KMS-11 (cell line): ENCODE measurements around the gene TRIAP1.

Source experiments
- H2AFZ ChIP-seq: fragments of 200-600 bp; sonication (generic); 2 replicates; pipeline ENCODE4 v1.6.1; 2016; ENCODE audit warnings: antibody characterized with exemption, mixed run types, low read depth
- H3K27ac ChIP-seq: fragments of 200-600 bp; sonication (generic); 2 replicates; pipeline ENCODE4 v1.6.1; 2016; ENCODE audit warnings: mild to moderate bottlenecking, mixed run types
- H3K27me3 ChIP-seq: fragments of 200-600 bp; sonication (generic); 2 replicates; pipeline ENCODE4 v1.6.1; 2017; ENCODE audit warnings: mild to moderate bottlenecking, low read depth, mixed run types, moderate library complexity; ENCODE audit not compliant: insufficient read depth
- H3K36me3 ChIP-seq: fragments of 200-600 bp; sonication (generic); 2 replicates; pipeline ENCODE4 v1.6.1; 2017; ENCODE audit warnings: mild to moderate bottlenecking, mixed run types; ENCODE audit not compliant: insufficient read depth
- H3K4me1 ChIP-seq: fragments of 200-600 bp; sonication (generic); 2 replicates; pipeline ENCODE4 v1.6.1; 2016; ENCODE audit warnings: mild to moderate bottlenecking, low read depth, mixed run types; ENCODE audit not compliant: poor library complexity, severe bottlenecking
- H3K4me2 ChIP-seq: fragments of 200-600 bp; sonication (generic); 2 replicates; pipeline ENCODE4 v1.7.0; 2016; ENCODE audit warnings: mild to moderate bottlenecking, mixed run types
- H3K4me3 ChIP-seq: fragments of 200-600 bp; sonication (generic); IDR thresholded peaks from 2 replicates; pipeline ENCODE4 v1.6.1; 2017; ENCODE audit warnings: low read depth, low read length, mixed read lengths; ENCODE audit not compliant: insufficient read depth
- H3K79me2 ChIP-seq: fragments of 200-600 bp; sonication (generic); 2 replicates; pipeline ENCODE4 v1.6.1; 2016; ENCODE audit warnings: low read depth, mixed run types; ENCODE audit not compliant: insufficient read depth
- H3K9ac ChIP-seq: fragments of 200-600 bp; sonication (generic); 2 replicates; pipeline ENCODE4 v1.6.1; 2016; ENCODE audit warnings: mild to moderate bottlenecking, mixed run types
- H4K20me1 ChIP-seq: fragments of 200-600 bp; sonication (generic); 2 replicates; pipeline ENCODE4 v1.6.1; 2016; ENCODE audit warnings: mild to moderate bottlenecking, mixed run types; ENCODE audit not compliant: insufficient read depth
- TF ChIP-seq, protein P1 (sequence below): fragments of 200-600 bp; sonication (generic); conservative IDR thresholded peaks from 2 replicates; pipeline ENCODE4 v1.6.1; 2017; ENCODE audit warnings: low read depth, mild to moderate bottlenecking, antibody characterized with exemption, low read length, moderate library complexity, mixed read lengths

The TRIAP1 gene

GRCh38 chr12:120404271-120404670 lies 41.9 kb downstream of the TRIAP1 start:
- no peak overlapping the region for H3K27ac ChIP-seq
- TF ChIP-seq, protein P1, sequence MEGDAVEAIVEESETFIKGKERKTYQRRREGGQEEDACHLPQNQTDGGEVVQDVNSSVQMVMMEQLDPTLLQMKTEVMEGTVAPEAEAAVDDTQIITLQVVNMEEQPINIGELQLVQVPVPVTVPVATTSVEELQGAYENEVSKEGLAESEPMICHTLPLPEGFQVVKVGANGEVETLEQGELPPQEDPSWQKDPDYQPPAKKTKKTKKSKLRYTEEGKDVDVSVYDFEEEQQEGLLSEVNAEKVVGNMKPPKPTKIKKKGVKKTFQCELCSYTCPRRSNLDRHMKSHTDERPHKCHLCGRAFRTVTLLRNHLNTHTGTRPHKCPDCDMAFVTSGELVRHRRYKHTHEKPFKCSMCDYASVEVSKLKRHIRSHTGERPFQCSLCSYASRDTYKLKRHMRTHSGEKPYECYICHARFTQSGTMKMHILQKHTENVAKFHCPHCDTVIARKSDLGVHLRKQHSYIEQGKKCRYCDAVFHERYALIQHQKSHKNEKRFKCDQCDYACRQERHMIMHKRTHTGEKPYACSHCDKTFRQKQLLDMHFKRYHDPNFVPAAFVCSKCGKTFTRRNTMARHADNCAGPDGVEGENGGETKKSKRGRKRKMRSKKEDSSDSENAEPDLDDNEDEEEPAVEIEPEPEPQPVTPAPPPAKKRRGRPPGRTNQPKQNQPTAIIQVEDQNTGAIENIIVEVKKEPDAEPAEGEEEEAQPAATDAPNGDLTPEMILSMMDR = no peak
- H2AFZ ChIP-seq = no peak overlapping the region
- no peaks in the 10 kb centered on the region for H3K27me3 ChIP-seq
- no peaks in the 10 kb centered on the region for H3K79me2 ChIP-seq
- H3K36me3 ChIP-seq = no peaks in the 10 kb centered on the region
- no peak overlapping the region for H3K4me2 ChIP-seq
- no peak overlapping the region for H3K4me3 ChIP-seq
- no peaks in the 10 kb centered on the region for H3K4me1 ChIP-seq
- H3K9ac ChIP-seq = no peak overlapping the region
- no peaks in the 10 kb centered on the region for H4K20me1 ChIP-seq

GRCh38 chr12:120403869-120404268 lies 42.3 kb downstream of the TRIAP1 start:
- H3K4me1 ChIP-seq = no peaks in the 10 kb centered on the region
- H3K4me3 ChIP-seq = no peak overlapping the region
- TF ChIP-seq, protein P1 = no peak
- no peak overlapping the region for H3K4me2 ChIP-seq
- H3K27me3 ChIP-seq = no peaks in the 10 kb centered on the region
- no peaks in the 10 kb centered on the region for H3K36me3 ChIP-seq
- no peaks in the 10 kb centered on the region for H3K79me2 ChIP-seq
- no peak overlapping the region for H3K9ac ChIP-seq
- no peak overlapping the region for H3K27ac ChIP-seq
- no peaks in the 10 kb centered on the region for H4K20me1 ChIP-seq
- H2AFZ ChIP-seq = no peak overlapping the region

DNA sequence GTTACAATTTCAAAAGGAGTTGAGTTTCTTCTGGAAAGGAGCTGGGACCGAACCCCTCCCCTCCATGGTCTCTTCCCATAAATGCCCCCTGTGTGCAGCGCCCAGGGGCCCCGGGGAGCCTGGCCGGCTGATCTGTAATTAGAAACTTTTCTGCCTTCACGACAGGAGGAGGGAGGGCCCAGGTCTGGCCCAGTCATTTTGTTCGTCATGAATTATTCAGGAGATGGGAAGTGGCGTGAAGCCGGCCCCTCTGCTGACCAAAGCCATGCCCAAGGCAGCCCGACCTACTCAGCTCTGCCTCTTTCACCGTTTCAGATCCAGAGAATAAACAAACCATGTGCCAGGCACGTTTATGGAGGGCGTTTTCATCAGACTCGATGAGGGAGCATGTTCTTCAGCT lies 44.0 kb downstream of the TRIAP1 start:
- Histone ChIP-seq H3K4me2 (no peak overlapping the region), H2AFZ (no peak overlapping the region), H3K4me3 (no peak overlapping the region), H3K27ac (no peak overlapping the region), H3K36me3 (no peaks in the 10 kb centered on the region), H3K27me3 (no peaks in the 10 kb centered on the region), H3K9ac (no peak overlapping the region), H4K20me1 (no peaks in the 10 kb centered on the region), H3K4me1 (no peaks in the 10 kb centered on the region), H3K79me2 (no peaks in the 10 kb centered on the region)
- TF ChIP-seq, protein P1 = no peak

DNA sequence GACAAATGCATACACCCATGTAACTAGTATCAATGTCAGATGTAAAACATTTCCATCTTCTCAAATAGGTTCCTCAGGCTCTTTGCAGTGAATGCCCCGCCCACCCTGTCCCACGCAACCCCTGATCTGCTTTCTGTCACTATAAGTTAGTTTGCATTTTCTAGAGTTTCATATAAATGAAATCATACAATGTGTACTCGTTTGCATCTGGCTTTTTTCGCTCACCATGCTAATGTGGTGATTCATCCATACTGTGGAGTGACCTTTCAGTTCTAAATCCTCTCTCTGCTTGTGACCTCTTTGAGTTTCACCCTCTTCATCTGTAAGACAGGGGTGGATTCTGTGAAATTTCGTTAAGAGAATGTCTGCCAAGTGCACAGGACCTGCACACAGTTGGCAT lies 46.7 kb downstream of the TRIAP1 start:
- H4K20me1 ChIP-seq = no peaks in the 10 kb centered on the region
- H3K4me3 ChIP-seq = no peak overlapping the region
- H3K36me3 ChIP-seq = no peaks in the 10 kb centered on the region
- H3K27ac ChIP-seq = no peak overlapping the region
- no peak overlapping the region for H3K4me2 ChIP-seq
- H3K4me1 ChIP-seq = no peaks in the 10 kb centered on the region
- no peaks in the 10 kb centered on the region for H3K79me2 ChIP-seq
- no peak overlapping the region for H3K9ac ChIP-seq
- TF ChIP-seq, protein P1 = no peak
- no peak overlapping the region for H2AFZ ChIP-seq
- H3K27me3 ChIP-seq = no peaks in the 10 kb centered on the region
